ENCODE measurements around the gene LPP.

DNA sequence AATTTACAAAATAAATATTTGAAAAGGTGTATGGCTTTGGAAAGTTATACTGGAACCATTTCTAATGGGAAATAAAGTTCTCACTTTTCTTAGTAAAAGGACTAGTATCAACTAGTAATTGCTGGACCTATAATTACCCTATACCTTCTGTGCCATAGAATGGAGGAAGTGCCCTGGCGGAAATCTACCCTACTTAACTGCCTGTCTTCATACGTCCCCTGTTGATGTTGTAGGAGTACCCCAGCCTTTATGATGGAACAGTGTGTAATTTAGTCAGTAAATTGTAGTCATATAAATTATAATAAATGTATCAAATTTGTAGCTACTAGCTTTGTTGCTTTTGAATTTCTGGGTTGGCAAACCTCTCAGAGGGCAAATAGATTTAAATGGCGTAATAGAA lies 149.9 kb downstream of the LPP start:
- TF ChIP-seq, protein P1, sequence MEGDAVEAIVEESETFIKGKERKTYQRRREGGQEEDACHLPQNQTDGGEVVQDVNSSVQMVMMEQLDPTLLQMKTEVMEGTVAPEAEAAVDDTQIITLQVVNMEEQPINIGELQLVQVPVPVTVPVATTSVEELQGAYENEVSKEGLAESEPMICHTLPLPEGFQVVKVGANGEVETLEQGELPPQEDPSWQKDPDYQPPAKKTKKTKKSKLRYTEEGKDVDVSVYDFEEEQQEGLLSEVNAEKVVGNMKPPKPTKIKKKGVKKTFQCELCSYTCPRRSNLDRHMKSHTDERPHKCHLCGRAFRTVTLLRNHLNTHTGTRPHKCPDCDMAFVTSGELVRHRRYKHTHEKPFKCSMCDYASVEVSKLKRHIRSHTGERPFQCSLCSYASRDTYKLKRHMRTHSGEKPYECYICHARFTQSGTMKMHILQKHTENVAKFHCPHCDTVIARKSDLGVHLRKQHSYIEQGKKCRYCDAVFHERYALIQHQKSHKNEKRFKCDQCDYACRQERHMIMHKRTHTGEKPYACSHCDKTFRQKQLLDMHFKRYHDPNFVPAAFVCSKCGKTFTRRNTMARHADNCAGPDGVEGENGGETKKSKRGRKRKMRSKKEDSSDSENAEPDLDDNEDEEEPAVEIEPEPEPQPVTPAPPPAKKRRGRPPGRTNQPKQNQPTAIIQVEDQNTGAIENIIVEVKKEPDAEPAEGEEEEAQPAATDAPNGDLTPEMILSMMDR (IDR thresholded peaks at IDR 0.05; ENCODE audit: insufficient read depth, low read length) = no peak
- TF ChIP-seq GABPA (IDR thresholded peaks at IDR 0.05; ENCODE audit: low read depth) = no peak
- TF ChIP-seq SPI1 (IDR thresholded peaks at IDR 0.05; ENCODE audit: borderline replicate concordance, low read depth) = no peak
- no peak for TF ChIP-seq POLR2AphosphoS5 (IDR thresholded peaks at IDR 0.05; ENCODE audit: low read depth)
